Kidney epithelial cell (primary cell): ENCODE measurements around the gene BAG1. TPM values are rescaled to one million over a fixed set of nuclear protein-coding genes. Genes with fewer than 3 reads are reported as not detected.

Experiments used
- DNase-seq: peaks from one replicate; pipeline ENCODE4 v3.0.0-alpha.2; 2010; ENCODE audit warnings: low read depth
- H3K27me3 ChIP-seq: 2 replicates; pipeline ENCODE4 v1.6.0; 2011; ENCODE audit warnings: low read length; ENCODE audit not compliant: control insufficient read depth, insufficient read depth
- H3K36me3 ChIP-seq: 2 replicates; pipeline ENCODE4 v1.5.1; 2011; ENCODE audit warnings: low read length; ENCODE audit not compliant: control insufficient read depth, insufficient read depth
- H3K4me3 ChIP-seq: 2 replicates; pipeline ENCODE4 v1.5.1; 2011; ENCODE audit warnings: low read depth, mild to moderate bottlenecking, control low read depth, low read length
- total RNA-seq: library from RNA; depleted of rRNA; stranded (reverse); fragments of >200 nt; gene quantifications from 2 replicates; pipeline ENCODE4 v1.2.3, GENCODE V29; 2015
- TF ChIP-seq, protein P1 (sequence below): IDR thresholded peaks from 2 replicates; pipeline ENCODE4 v1.5.1; 2011; ENCODE audit warnings: mild to moderate bottlenecking, moderate library complexity, low read length, control low read depth, inconsistent platforms; ENCODE audit not compliant: insufficient read depth, poor library complexity, severe bottlenecking

BAG1 gene
- 54.8 and 59.0 TPM in 2 replicates for total RNA-seq

DNA sequence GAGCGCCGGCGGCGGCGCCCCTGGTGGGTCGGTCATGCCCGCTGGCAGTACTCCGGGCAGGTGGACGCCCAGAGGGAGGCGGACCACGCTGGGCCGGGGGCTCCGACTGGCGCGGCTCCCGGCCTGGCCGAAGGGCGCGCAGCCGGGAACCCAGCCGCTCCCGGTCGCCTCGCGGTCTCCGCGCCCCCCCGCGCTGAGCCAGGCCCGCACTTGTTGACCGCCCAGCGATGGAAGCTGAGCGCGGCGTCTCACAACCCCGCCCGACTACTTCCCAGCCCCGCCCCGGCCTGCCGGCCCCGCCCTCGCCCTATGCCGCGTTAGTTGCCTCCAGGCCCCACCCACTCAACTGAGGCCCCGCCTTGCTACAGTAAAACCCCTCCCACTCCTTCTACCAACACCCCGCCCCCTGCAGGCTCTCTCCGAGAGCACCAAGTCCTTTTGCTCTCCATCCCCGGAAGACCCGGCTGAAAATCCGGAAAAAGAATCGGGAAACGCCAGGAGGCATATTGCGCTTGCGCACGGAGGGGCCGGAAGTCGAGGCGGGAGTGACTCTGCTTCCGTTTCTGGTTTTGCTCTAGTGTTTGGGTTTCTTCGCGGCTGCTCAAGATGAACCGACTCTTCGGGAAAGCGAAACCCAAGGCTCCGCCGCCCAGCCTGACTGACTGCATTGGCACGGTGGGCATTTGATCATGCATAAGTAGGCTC lies at the start of gene BAG1, which contains the start of gene CHMP5:
BAG1 (minus strand) TSS at position 236 of the 705 bp plus-strand sequence.
CHMP5 (plus strand) TSS at position 577 of the 705 bp plus-strand sequence; CDS start at position 607, 30 bp downstream.
- DNase-seq, result peak; percentile 96
- TF ChIP-seq, protein P1, sequence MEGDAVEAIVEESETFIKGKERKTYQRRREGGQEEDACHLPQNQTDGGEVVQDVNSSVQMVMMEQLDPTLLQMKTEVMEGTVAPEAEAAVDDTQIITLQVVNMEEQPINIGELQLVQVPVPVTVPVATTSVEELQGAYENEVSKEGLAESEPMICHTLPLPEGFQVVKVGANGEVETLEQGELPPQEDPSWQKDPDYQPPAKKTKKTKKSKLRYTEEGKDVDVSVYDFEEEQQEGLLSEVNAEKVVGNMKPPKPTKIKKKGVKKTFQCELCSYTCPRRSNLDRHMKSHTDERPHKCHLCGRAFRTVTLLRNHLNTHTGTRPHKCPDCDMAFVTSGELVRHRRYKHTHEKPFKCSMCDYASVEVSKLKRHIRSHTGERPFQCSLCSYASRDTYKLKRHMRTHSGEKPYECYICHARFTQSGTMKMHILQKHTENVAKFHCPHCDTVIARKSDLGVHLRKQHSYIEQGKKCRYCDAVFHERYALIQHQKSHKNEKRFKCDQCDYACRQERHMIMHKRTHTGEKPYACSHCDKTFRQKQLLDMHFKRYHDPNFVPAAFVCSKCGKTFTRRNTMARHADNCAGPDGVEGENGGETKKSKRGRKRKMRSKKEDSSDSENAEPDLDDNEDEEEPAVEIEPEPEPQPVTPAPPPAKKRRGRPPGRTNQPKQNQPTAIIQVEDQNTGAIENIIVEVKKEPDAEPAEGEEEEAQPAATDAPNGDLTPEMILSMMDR, result peak; percentile 43
- H3K27me3 ChIP-seq, result no peaks in the 10 kb centered on the region
- H3K36me3 ChIP-seq, result peaks cover 1% of the 10 kb centered on the region
- H3K4me3 ChIP-seq, result peak within 1 kb of the TSS; percentile 90

DNA sequence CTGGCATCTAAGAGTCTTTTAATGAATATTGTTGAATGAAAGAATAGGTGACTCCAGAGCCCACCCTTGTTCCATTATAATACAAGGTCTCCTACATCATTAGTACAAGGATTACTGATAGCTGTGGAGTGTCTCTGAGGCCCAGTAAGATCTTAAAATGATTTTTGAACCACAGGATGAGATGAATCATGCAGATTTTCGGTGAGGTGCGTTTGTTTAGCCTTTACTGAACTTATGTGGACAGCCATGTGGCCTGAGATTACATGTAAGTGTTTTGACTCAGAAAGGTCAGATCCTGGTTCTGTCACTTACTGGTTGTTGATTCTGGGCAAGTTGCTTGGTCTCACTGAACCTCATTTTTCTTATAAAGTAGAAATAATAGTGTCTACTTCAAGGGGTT lies 47.4 kb upstream of the BAG1 start:
- Histone ChIP-seq H3K27me3 (no peaks in the 10 kb centered on the region), H3K4me3 (no peak overlapping the region), H3K36me3 (no peaks in the 10 kb centered on the region)
- DNase-seq, result no peak
- TF ChIP-seq, protein P1, result no peak

DNA sequence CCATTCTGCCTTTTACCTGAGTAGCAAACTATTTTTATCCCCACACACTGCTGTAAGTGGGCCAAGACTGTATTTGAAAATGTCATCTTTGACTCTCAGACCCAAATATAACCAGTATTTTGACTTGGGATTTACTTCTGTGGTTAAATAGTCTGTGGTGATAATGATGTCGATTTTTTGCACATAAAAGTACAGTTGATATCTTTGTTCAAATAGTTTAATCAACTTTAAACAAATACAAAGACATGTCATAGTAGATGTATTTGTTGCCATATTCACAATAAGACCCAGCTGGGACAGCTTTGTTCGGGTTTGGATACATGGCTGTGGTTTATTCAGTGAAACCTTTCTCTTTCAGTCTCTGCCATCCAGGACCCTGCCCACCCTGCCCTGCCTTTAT lies 46.2 kb upstream of the BAG1 start:
- H3K4me3 ChIP-seq, result no peak overlapping the region
- H3K36me3 ChIP-seq, result peaks cover 2% of the 10 kb centered on the region
- no peaks in the 10 kb centered on the region for H3K27me3 ChIP-seq
- DNase-seq, result no peak
- TF ChIP-seq, protein P1, result no peak

DNA sequence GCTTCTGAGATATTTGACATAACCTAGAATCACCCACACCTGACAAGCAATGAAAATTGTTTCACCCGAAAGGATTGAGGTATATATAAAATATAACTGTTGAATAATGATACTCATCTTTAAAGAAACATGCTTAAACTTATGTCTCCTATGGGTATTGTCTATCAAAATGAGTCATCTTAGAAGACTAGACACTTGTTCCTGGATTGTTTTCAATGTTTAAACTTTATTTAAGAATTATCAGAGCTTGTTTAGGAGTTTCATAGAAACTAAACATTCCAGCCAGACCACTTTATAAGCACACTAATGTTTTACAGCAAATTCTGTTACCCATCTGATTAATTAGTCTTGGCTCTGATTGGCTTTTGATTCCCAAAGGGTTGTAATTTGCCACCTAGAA lies 45.4 kb upstream of the BAG1 start:
- Histone ChIP-seq H3K27me3 (no peaks in the 10 kb centered on the region), H3K4me3 (no peak overlapping the region), H3K36me3 (peaks cover 2% of the 10 kb centered on the region)
- DNase-seq, result no peak
- TF ChIP-seq, protein P1, result no peak

DNA sequence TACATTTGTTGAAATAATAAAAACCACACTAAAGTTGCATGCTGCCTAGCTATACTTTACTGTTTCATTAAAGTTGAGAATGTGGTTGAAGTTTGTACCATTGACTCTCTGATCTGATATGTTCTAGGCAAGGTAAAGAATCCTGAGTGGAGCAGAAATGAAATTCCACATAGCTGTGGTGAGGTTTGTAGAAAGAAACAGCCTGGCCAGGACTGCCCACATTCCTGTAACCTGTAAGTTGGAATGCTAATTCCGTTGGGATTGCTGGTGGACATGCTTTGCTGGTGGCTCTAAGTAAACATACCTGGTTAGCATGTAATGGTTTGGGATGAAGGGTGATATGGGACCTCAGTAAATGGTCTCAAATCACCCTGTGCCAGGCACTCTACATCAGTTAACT lies 42.6 kb upstream of the BAG1 start:
- Histone ChIP-seq H3K27me3 (no peaks in the 10 kb centered on the region), H3K4me3 (no peak overlapping the region), H3K36me3 (peaks cover 3% of the 10 kb centered on the region)
- DNase-seq, result no peak
- TF ChIP-seq, protein P1, result no peak

DNA sequence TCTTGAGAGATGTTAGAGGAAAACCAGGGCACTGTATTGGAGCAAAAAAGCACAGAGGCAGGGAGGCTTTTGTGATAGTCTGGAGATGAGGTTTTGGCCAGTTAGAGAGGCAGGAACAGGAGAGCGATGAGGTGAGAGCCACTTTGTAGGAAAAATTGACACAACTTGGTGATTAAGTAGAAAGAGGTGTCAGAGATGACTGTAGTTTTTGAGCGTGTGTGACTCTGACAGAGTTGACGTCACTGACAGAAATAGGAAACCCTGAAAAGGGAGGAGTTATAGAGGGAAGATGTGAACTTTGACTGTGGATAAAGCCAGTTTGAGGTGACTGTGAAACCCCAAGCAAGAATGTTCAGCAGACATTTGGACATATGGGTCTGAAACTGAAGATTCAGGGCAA lies 41.5 kb upstream of the BAG1 start:
- no peak overlapping the region for H3K4me3 ChIP-seq
- no peaks in the 10 kb centered on the region for H3K27me3 ChIP-seq
- TF ChIP-seq, protein P1, result no peak
- no peak for DNase-seq
- peaks cover 3% of the 10 kb centered on the region for H3K36me3 ChIP-seq
